K562 treated with DMSO at 1 percent for 12 hours (cell line): ENCODE data around the gene KRTAP25-1. TPM values are rescaled to one million over a fixed set of nuclear protein-coding genes. Genes with fewer than 3 reads are reported as not detected.

ENCODE experiments used
- total RNA-seq: library from RNA; unstranded; fragments of 300-600 nt; gene quantifications from 2 replicates; pipeline ENCODE4 v1.2.3, GENCODE V29; 2022; ENCODE audit not compliant: insufficient read depth

KRTAP25-1 gene
- not detected in 2 replicates for total RNA-seq

GRCh38 chr21:30289215-30289614, at the start of gene KRTAP25-1:
Gene KRTAP25-1, minus strand, starts transcription at chr21:30289514. Its CDS starts 24 bp downstream, at chr21:30289490.

GRCh38 chr21:30337276-30337744, 48.0 kb upstream of the KRTAP25-1 start, which contains the start of gene KRTAP27-1:
Gene KRTAP27-1, minus strand, starts transcription at chr21:30337694. Its CDS starts 26 bp downstream, at chr21:30337668.

GRCh38 chr21:30320215-30320614, 30.9 kb upstream of the KRTAP25-1 start, which contains the start of gene KRTAP26-1:
Gene KRTAP26-1, minus strand, starts transcription at chr21:30320315. Its CDS starts 280 bp downstream, at chr21:30320035.

GRCh38 chr21:30282850-30283249, 6.5 kb downstream of the KRTAP25-1 start, which contains the start of gene KRTAP24-1:
Gene KRTAP24-1, minus strand, starts transcription at chr21:30282950. Its CDS starts 18 bp downstream, at chr21:30282932.

Other genes starting within 250 kb of the KRTAP25-1 start
- not detected in 2 replicates for gene CLDN17, start 122.7 kb downstream of the KRTAP25-1 start, total RNA-seq
- not detected in 2 replicates for gene CLDN8, start 73.4 kb downstream of the KRTAP25-1 start, total RNA-seq
- gene KRTAP24-1, start 6.6 kb downstream of the KRTAP25-1 start, total RNA-seq, result not detected in 2 replicates
- not detected in 2 replicates for gene KRTAP26-1, start 30.8 kb upstream of the KRTAP25-1 start, total RNA-seq
- gene KRTAP27-1, start 48.2 kb upstream of the KRTAP25-1 start, total RNA-seq, result not detected in 2 replicates
- not detected in 2 replicates for gene KRTAP23-1, start 59.1 kb upstream of the KRTAP25-1 start, total RNA-seq
- not detected in 2 replicates for gene KRTAP13-2, start 82.8 kb upstream of the KRTAP25-1 start, total RNA-seq
- gene KRTAP13-1, start 106.5 kb upstream of the KRTAP25-1 start, total RNA-seq, result not detected in 2 replicates
- gene KRTAP13-3, start 136.4 kb upstream of the KRTAP25-1 start, total RNA-seq, result not detected in 2 replicates
- not detected in 2 replicates for gene KRTAP13-4, start 140.7 kb upstream of the KRTAP25-1 start, total RNA-seq
- not detected in 2 replicates for gene KRTAP15-1, start 150.8 kb upstream of the KRTAP25-1 start, total RNA-seq
- not detected in 2 replicates for gene KRTAP19-1, start 190.9 kb upstream of the KRTAP25-1 start, total RNA-seq
- gene KRTAP19-2, start 197.9 kb upstream of the KRTAP25-1 start, total RNA-seq, result not detected in 2 replicates
- not detected in 2 replicates for gene KRTAP19-3, start 202.5 kb upstream of the KRTAP25-1 start, total RNA-seq
- not detected in 2 replicates for gene KRTAP19-4, start 207.7 kb upstream of the KRTAP25-1 start, total RNA-seq
- gene KRTAP19-5, start 212.6 kb upstream of the KRTAP25-1 start, total RNA-seq, result not detected in 2 replicates